ENCODE measurements around the gene AHNAK.

The AHNAK gene

DNA sequence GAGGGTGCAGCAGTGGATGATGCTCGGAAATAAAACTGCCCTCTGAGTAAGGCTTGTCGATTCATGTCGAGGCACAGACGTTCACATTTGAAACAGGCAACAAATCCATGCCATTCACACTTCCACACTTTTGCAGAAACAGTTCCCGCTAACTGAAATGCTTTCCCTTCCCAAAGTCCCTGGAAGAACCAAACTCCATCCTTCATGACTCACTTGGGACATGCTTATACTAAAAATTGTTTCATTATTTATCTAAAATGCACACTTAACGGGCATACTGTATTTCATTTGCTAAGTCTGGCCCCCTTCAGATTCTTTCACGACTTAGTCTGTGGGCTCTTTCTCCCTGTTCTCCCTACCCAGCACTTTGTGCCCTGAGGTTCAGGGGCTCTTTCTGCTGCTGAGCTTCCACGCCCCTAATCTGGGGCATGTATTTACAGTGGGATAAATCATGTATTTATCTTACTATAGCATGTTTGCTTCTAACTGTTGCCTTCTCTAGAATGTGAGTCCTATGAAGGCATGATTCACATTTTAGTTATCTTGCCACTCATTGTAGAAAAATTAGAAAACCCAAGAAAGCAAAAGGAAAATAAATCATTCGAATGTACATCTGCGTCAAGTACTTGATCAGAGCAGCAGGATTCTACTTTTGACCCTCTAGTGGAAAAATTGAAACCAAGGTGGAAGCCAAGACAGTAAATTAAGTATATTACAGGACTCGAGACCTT lies 115.3 kb downstream of the AHNAK start:
- no peak for DNase-seq (ENCODE audit: low spot score)

DNA sequence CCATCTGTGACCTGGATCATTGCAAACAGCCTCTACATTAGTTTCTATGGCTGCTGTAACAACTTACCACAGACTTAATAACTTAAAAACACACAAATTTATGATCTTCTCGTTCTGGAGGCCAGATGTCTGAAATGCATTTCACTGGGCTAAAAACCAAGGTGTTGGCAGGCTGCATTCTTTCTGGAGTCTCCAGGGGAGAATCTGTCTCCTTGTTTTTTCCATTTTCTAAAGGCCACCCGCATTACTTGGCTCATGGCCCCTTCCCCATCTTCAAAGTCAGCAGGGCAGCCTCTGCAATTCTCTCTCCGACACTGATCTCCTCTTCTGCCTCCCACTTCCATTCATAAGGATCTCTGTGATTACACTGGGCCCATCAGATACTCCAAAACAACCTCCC lies 116.2 kb downstream of the AHNAK start:
- DNase-seq (ENCODE audit: low spot score), result no peak

DNA sequence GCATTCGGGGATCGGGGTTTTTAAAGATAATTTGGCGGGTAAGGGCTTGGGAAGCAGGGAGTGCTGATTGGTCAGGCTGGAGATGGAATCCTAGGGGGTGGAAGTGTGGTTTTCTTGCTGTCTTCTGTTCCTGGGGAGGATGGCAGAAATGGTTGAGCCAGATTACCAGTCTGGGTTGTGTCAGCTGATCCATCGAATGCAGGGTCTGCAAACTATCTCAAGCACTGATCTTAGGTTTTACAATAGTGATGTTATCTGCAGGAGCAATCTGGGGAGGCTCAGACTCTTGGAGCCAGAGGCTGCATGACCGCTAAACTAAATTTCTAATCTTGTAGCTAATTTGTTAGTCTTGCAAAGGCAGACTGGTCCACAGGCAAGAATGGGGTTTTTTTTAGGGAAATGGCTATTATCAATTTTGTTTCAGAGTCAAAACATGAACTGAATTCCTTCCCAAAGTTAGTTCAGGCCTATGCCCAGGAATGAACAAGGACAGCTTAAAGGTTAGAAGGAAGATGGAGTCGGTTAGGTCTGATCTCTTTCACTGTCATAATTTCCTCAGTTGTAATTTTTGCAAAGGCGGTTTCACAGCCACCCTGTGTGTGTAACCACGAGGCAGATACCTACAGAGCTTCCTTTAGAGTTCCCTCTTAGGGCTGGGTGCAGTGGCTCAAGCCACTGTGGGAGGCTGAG lies 117.6 kb downstream of the AHNAK start:
- no peak for DNase-seq (ENCODE audit: low spot score)

DNA sequence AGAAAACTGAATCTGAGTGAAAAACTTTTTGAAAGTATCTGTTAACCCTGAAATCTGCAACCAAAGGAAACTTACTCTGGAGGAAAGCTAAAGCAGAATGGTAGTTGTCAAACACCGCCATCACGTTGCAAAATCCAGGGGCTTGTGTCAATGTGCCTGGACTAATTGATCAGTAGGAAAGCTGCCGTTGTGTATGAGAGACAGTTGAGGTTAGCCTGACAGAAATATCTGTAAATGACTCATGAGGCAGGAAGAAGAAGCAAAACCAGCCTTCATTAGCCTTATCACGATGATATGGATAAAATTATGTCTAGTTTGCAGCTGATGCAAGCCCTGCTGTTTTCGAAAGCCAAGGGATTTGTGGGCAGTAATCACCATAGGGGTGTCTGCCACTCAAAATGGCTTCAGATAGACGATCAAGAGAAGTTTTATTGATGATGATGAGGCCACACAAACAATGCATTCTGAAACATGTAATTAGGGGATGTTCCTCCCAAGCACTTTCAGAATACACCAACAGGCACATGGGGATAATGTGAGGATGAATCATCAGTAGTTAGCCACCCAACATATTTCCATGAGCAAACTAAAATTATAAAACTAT lies 118.9 kb downstream of the AHNAK start:
- no peak for DNase-seq (ENCODE audit: low spot score)

DNA sequence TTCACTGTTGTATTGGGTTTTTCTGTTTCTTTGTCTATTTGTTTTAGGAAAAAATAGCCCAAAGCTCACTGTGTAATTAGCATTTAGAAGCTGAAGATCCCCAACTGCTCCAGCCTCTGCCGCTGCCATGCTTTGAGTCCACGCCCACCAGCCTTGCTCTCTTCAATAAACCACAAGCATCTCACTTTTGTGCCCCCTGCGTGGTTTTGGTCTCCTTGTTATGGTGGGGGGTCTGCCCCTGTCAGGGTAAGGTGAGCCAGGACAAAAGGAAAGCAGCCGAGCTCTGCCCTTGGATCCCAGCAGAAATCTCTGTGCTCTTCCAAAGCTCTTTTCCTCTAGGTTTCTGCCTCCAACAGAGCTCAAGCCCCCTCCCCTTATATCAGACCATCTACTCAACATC lies 123.6 kb downstream of the AHNAK start:
- no peak for DNase-seq (ENCODE audit: low spot score)

DNA sequence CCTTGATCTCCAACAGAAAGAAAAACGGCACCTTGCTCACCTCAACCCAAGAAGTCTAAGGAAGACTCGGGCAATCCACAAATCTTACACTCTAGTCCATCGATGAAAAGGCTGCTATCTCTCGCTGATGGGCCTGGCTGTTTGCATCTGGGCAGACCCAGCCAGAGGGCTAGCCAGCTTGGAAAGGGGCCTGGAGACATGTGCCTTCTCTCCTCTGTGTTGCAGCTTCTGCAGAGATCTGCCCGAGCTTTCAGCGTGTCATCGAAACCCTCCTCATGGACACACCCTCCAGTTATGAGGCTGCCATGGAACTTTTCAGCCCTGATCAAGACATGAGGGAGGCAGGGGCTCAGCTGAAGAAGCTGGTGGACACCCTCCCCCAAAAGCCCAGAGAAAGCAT lies 124.6 kb downstream of the AHNAK start:
- no peak for DNase-seq (ENCODE audit: low spot score)

DNA sequence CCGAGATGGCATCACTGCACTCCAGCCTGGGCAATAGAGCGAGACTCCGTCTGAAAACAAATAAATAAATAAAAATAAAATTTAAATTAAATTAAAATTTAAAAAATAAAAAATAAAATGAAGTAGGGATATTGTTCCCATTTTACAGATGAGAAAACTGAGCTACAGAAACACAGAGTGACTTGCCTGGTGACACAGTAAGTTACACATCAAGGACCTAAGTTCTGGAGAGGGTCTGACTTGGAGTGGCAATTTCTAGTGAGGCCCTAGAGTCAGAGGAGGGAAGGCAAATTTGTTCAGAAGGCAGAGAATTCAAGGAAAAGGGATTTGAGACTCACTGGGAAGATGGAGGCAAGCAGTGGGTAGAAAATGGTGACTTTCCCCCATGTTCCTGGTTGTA lies 125.7 kb downstream of the AHNAK start:
- no peak for DNase-seq (ENCODE audit: low spot score)

DNA sequence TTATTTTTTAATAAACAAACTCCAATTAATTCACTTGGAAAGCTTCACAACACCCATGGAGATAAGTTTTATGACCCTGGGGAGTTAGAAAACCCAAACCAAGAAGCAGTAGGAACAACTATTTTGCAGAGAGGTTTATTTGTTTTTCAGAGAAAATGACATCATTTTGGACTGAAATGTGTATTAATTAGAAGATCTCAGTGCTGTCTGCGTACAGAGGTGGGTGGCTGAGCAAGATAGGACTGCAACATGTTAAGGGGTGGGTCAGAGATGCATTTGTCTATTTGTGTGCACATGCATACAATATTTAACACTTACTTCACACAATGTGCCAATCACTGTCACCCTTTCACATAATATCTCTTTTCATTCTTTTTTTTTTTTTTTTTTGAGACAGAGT lies 126.7 kb downstream of the AHNAK start:
- no peak for DNase-seq (ENCODE audit: low spot score)

DNA sequence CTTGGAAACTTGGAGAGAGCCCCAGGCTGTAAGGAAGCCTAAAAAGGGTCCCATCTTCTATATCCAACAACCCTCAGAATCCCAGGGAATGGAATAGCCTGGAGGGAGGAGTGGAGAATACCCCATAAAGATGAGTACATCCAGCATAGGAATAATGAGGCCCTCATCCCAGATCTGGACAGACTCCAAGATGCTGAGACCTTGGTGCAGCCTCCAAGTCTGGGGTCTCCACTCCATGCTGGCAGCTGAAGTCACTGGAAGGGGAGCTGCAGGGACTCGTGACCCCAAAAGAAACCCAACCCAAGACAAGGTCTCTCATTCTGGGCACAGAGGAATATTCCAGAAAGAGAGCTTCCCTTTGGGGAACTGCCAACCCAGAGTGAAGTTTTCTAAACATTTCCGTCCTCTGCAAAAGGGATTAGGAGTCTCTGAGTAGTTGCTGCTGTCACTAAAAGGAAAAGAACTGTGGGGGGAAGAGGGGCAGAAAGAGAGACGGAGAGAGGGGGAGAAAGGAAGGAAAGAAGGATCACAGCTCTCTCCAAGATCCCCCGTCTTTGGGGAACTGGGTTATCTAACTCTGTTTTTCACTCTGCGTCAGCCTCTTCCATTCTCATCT lies 127.2 kb downstream of the AHNAK start:
- no peak for DNase-seq (ENCODE audit: low spot score)

DNA sequence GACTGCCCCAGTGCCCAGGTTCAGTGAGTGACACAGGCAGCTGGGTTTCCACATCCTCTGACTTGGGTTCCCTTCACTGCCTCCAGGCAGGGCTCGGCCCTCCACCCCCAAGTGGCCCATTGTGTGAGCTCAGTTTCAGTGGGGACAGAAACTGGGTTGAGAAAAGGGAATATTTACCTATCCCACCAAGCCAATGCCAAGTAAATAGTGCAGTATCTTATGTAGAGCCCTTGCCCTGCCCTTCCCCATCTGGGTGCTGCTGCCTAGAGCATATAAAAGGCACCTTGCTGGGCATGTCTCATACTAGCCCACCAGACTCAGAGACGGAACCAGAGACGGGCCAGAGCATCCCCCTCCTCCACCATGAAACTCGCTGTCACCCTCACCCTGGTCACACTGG lies 127.9 kb downstream of the AHNAK start, which contains the start of gene SCGB1A1:
SCGB1A1 (plus strand) TSS at position 301 of the 400 bp plus-strand sequence; CDS start at position 364, 63 bp downstream.
- no peak for DNase-seq (ENCODE audit: low spot score)

DNA sequence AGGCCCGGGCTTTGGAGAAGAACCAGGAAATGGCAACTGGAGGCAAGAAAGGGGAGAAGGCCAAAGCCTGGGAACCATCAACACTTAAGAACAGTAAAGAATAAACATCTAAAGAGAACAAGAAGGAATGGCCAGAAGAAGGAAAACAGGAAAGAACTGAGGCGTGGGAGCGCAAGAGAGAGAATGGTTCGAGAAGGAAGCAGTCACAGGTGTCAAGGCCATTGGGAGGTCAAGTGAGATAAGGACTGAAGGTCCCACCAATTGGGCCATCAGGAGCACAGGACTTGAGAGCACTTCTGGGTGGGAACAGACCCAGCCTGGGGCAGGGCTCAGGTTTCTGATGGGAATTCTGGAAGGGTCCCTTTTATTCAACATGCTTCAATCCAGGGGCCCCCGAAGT lies 128.5 kb downstream of the AHNAK start:
- no peak for DNase-seq (ENCODE audit: low spot score)

DNA sequence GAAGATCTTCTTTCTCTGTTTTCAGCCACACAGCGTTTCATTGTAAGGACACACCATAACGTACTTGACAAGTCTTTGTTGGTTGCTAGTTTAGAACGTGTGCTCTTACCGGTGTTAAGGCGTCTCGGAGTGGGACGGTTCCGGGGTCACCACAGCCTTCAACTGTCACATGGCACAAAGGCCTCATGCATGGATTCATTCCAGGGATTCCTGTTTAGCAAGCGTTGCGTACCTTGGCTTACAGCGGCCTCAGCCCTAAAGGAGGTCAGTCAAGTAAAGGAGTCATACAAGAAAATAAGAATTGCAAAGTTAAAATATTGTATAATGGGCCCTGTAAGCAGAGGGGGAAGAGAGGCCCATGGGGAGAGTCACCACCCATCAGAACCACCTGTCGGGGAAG lies 130.0 kb downstream of the AHNAK start:
- DNase-seq (ENCODE audit: low spot score), result no peak

DNA sequence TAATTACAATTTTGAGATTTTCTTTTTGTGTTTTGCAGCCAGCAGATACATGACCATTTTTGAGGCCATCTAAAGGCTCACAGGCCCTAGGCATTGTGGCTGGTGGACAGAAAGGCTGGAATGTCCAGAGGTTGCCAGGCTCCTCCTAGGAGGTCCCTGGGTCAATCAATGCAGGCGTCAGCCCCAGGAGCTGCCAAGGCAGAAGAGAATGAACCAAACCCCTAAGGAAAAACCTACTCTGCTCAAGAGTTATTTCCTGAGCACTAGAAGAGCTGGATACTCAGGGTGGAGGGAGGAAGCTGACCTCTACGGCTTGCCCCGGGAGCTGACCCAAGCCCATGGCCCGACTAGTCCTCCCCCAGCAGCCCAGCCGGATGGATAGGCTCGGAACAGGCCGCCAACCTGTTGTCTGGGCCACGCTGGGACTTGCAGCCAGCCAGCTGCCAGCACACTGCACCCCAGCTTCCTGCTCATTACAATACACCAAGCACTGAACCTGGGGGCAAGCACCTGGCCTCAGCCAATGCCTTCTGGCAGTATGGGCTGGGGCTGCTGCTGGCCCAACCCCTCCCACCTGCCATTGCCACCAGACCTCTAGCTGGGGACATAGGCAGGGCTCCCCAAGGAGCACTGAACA lies 133.4 kb downstream of the AHNAK start:
- DNase-seq (ENCODE audit: low spot score), result no peak

DNA sequence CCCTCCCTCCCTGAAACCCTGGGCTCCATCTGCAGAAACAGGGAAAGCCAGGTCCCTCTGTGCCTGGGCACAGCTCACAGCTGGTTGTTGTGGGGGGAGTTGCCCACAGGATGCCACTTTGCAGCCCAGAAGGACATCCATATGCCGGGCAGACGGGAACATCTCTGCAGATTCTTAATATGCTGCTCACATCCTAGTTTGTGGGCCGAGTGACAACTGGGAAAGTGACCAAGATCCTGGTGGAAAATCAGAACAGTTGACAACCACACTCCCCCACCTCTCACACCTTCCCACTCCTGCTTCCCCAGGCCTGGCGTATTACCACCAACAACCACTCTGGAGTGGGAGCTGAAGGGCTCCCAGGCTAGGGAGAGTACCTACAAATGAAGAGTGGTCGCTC lies 135.1 kb downstream of the AHNAK start:
- DNase-seq (ENCODE audit: low spot score), result no peak

DNA sequence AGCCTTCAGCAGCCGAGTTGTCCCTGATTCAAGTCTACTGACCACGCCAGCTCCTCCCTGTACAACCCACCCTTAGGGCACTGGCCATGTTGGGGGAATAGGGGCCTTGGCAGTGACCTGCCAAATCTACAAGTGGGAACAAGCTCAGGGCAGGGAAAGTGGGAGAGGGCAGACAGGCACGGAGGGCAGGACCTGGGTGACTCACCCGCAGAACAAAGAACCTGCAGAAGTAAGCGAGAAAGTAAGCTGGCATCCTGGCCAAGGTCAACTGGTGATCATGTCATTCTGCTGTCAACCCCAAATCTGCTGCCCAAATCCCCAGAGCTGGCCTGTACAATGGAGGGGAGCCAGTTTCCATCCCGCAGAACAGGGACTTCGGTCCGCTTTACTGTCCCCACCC lies 135.6 kb downstream of the AHNAK start:
- no peak for DNase-seq (ENCODE audit: low spot score)

DNA sequence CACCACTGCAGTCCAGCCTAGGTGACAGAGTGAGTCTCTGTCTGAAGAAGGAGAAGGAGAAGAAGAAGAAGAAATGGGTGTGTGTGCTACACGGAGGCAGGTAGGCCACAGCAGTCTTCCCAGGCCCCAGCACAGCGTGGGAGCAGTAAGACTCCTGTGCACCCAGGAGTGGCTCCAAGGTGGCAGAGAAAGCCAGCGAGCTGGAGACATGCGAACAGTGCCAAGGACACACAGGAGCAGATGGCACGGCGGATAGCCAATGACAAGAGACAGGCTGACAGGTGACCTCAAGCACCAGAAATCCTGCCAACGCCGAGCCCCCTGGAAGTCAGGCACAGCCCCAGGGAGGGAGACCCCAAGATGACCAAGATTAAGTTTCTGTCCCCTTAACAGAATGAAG lies 136.8 kb downstream of the AHNAK start:
- DNase-seq (ENCODE audit: low spot score), result no peak

DNA sequence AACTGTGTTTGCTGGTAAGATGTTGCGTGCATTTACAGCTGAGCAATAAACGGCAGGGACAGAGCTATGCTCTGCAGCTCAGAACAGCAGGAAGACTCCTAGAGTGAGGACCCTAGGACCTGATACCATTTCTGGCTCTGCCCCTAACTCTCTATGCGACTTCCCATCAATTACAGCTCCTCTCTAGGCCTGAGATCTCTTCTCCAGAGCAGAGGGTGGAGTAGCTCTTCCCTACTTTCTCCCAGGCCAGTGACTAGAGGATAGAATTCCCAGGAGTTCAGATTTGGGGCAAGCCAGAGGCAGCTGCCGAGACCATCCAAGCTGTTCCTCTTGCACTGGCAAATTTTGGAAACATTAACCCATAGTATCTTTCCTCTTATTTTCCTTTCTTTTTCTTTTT lies 140.6 kb downstream of the AHNAK start:
- no peak for DNase-seq (ENCODE audit: low spot score)

DNA sequence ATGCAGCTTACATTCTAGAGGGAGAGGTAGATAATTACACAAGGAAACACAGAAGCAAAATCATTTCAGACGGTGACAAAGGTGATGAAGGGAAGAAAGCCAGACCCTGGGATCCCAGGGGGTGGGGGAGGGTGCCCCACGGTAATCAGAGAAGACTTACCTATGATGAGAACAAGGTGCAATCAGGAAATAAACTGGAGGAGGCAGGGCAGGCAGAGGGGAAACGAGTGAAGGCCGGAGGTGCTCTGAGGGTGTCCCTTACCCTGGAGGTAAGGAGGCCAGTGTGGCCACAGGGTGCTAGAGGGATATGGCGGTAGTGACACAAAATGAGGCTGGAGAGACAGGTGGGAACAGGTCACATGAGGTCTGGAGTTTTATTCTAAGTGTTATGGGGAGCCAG lies 141.7 kb downstream of the AHNAK start:
- no peak for DNase-seq (ENCODE audit: low spot score)

DNA sequence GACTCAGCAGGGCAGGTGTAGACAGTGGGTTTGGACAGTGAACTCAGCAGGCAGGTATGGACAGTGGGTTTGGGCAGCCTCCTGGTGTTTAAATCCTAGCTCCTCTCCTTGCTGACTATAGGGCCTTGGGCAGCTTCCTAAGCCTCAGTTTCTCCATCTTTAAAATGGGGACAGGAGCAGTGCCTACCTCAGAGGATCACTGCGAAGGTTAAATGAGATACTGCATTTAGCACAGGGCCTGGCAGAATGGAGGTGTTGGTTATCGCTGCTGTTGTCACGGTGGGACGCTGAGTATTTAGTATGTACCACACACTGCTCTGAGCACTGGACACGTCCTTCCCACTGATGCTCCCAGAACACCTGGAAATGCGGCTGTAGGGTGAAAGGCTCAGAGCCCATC lies 142.2 kb downstream of the AHNAK start:
- DNase-seq (ENCODE audit: low spot score), result no peak

DNA sequence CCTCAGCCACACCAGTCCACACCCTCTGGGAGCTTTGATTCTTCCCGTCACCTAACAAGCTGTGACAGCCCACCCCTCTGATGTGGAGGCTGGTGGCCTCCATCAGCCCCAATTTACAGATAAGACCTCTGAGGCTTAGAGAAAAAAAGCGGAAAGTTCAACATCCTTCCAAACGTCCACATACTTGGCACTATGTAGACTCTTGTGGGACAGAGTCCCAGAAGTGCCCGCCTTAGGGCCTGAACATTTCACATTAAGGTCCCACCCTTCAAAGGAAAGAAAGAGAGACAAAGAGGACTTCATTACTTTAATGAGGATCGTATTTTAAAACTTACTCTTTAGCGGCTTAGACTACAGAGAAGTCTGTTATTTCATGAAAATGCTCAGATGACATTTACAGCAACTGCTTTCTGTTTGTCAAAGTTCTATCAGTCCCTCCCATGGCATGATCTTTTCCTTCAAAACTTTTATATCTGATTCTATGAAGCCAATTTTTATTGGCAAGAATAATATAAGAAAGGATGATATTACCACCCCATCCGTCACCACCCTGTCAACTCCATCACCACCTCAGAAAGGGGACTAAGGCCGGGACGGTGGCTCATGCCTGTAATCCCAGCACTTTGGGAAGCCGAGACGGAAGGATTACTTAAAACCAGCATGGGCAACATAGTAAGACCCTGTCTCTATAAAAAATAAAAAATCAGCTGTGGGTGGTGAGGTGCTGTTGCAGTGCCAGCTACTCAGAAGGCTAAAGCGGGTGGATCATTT lies 143.5 kb downstream of the AHNAK start:
- no peak for DNase-seq (ENCODE audit: low spot score)

DNA sequence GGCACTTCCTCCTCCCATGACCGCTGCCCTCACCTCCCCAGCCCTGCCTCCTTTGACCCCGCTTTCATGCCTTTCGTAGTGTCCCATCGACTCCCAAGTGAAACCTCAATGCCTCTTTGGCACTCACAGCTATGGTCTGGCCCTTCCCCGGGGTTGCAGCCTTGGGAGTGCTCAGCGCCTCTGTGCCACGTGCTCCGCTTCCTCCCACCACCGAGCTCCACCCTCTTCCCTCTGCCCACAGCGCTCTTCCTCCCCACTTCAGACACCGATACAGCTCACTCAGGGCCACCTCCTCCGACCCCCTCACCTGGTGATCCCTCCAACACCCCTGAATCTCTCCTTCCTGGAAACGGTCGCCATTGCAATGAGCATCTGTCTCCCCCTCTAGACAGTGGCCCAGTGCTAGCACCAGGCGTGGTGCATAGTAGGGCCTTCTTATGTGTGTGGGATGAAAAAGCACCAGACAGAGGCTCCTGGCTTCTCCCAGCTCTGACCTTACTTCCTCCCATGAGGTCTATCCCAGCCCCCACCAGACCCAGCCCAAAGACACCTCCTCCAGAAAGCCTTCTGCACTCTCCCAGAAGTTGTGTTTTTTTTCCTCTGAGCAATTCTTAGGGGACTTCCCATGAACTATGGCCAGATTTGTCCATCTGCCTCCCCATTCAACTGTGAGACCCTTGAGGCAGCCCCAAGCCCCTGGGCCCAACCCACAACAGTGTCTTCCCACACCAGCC lies 144.2 kb downstream of the AHNAK start:
- DNase-seq (ENCODE audit: low spot score), result no peak
